OCI-LY7 (cell line): ENCODE data around the gene ZNF337.

Experiments
- EZH2phosphoT487 ChIP-seq: fragments of 200-600 bp; sonication (generic); IDR thresholded peaks from 2 replicates; pipeline ENCODE4 v1.6.1; 2018; ENCODE audit warnings: low read depth, borderline replicate concordance, mild to moderate bottlenecking, mixed run types, antibody characterized with exemption, low read length, moderate library complexity, mixed read lengths
- TF ChIP-seq, protein P1 (sequence below): fragments of 200-600 bp; sonication (generic); conservative IDR thresholded peaks from 2 replicates; pipeline ENCODE4 v1.5.1; 2014; ENCODE audit warnings: mild to moderate bottlenecking, antibody characterized with exemption, low read length, moderate library complexity, mixed read lengths

DNA sequence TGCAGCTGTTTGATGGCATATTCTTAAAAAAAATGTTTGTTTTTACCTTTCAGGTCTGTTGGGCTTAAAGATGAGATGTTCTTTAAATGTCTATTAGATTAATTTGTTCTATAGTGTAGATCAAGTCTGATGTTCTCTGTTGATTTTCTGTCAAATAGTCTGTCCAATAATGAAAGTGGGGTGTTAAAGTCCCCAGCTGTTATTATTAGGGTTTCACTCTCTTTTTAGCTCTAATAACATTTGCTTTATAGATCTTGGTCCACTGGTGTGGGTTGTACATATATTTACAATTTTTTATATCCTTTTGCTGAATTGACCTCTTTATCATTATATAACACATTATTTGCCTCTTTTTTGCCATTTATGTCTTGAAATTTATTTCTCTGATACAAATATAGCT is 11.0 kb upstream of the ZNF337 start:
- TF ChIP-seq EZH2phosphoT487: no peak
- TF ChIP-seq, protein P1, sequence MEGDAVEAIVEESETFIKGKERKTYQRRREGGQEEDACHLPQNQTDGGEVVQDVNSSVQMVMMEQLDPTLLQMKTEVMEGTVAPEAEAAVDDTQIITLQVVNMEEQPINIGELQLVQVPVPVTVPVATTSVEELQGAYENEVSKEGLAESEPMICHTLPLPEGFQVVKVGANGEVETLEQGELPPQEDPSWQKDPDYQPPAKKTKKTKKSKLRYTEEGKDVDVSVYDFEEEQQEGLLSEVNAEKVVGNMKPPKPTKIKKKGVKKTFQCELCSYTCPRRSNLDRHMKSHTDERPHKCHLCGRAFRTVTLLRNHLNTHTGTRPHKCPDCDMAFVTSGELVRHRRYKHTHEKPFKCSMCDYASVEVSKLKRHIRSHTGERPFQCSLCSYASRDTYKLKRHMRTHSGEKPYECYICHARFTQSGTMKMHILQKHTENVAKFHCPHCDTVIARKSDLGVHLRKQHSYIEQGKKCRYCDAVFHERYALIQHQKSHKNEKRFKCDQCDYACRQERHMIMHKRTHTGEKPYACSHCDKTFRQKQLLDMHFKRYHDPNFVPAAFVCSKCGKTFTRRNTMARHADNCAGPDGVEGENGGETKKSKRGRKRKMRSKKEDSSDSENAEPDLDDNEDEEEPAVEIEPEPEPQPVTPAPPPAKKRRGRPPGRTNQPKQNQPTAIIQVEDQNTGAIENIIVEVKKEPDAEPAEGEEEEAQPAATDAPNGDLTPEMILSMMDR: no peak
